ENCODE measurements around the gene SERPINA4.

SERPINA4 gene

GRCh38 chr14:94617988-94618822 lies 57.0 kb downstream of the SERPINA4 start:
- no peak for FAIRE-seq

- no peak for FAIRE-seq
These were observed 58.1 kb downstream of the SERPINA4 start for GRCh38 chr14:94619297-94619696.

Measured in endometrium (tissue), 2 donors.